SH-SY5Y (cell line): ENCODE data around the gene RASA1.

ENCODE experiments used
- GATA2 ChIP-seq: IDR thresholded peaks from 2 replicates; pipeline ENCODE4 v1.6.1; 2011; ENCODE audit warnings: mild to moderate bottlenecking, low read depth, low read length
- GATA3 ChIP-seq: IDR thresholded peaks from 2 replicates; pipeline ENCODE4 v1.6.1; 2011; ENCODE audit warnings: low read depth, mild to moderate bottlenecking, low read length, moderate library complexity

Gene RASA1

GRCh38 chr5:87372705-87373104, 105.0 kb downstream of the RASA1 start:
- TF ChIP-seq GATA3 = no peak
- no peak for TF ChIP-seq GATA2

GRCh38 chr5:87382224-87382623, 114.5 kb downstream of the RASA1 start:
- TF ChIP-seq GATA2 = no peak
- TF ChIP-seq GATA3 = no peak

- no peak for TF ChIP-seq GATA3
- TF ChIP-seq GATA2 = no peak
These were observed 115.5 kb downstream of the RASA1 start for GRCh38 chr5:87383216-87383615.

- TF ChIP-seq GATA3 (no peak), GATA2 (no peak)
These were observed 118.1 kb downstream of the RASA1 start for GRCh38 chr5:87385802-87386201.

GRCh38 chr5:87388129-87388528, 120.4 kb downstream of the RASA1 start:
- TF ChIP-seq GATA3 (no peak), GATA2 (no peak)

GRCh38 chr5:87389296-87390034, 121.8 kb downstream of the RASA1 start:
- no peak for TF ChIP-seq GATA3
- TF ChIP-seq GATA2 = no peak

- TF ChIP-seq GATA2 (no peak), GATA3 (no peak)
These were observed 122.4 kb downstream of the RASA1 start for GRCh38 chr5:87390075-87390474.

- TF ChIP-seq GATA2 (no peak), GATA3 (no peak)
These were observed 123.0 kb downstream of the RASA1 start for GRCh38 chr5:87390576-87391199.

GRCh38 chr5:87392170-87392569, 124.5 kb downstream of the RASA1 start:
- TF ChIP-seq GATA2 (no peak), GATA3 (no peak)

- TF ChIP-seq GATA3 (no peak), GATA2 (no peak)
These were observed 125.1 kb downstream of the RASA1 start for GRCh38 chr5:87392801-87393200.

- TF ChIP-seq GATA2 (no peak), GATA3 (no peak)
These were observed 125.6 kb downstream of the RASA1 start for GRCh38 chr5:87393331-87393730.

GRCh38 chr5:87394411-87395165, 126.9 kb downstream of the RASA1 start:
- TF ChIP-seq GATA3 = no peak
- no peak for TF ChIP-seq GATA2

- TF ChIP-seq GATA2 = no peak
- TF ChIP-seq GATA3 = no peak
These were observed 131.4 kb downstream of the RASA1 start for GRCh38 chr5:87398981-87399614.

- no peak for TF ChIP-seq GATA3
- TF ChIP-seq GATA2 = no peak
These were observed 132.0 kb downstream of the RASA1 start for GRCh38 chr5:87399720-87400119.

- TF ChIP-seq GATA2 = no peak
- no peak for TF ChIP-seq GATA3
These were observed 132.7 kb downstream of the RASA1 start for GRCh38 chr5:87400305-87400899.

- TF ChIP-seq GATA3 (no peak), GATA2 (no peak)
These were observed 133.9 kb downstream of the RASA1 start for GRCh38 chr5:87401626-87402025.
